T-helper 2 cell treated with Interferon-gamma antibody and Interleukin-4, amounts not matched to agents 5 μg/mL and 100 μg/mL, for 36 hours (primary cell): Measurements from ENCODE around the gene PHC1.
"Not testable (repeated sequence)": the region's sequence is repeated elsewhere in the genome, so short reads cannot be mapped to it uniquely, and the experiment has no call there.

Experiments used
- DNase-seq: peaks from one replicate; pipeline ENCODE4 v3.0.0; 2021; ENCODE audit warnings: low spot score
- H3K27ac Mint-ChIP-seq: one replicate; pipeline ENCODE4 v1.8.0; 2021; ENCODE audit warnings: mild to moderate bottlenecking, mixed read lengths
- H3K27me3 Mint-ChIP-seq: one replicate; pipeline ENCODE4 v1.8.0; 2021; ENCODE audit warnings: low read depth, mixed read lengths
- H3K36me3 Mint-ChIP-seq: one replicate; pipeline ENCODE4 v1.8.0; 2021; ENCODE audit warnings: low read depth, mixed read lengths
- H3K4me1 Mint-ChIP-seq: one replicate; pipeline ENCODE4 v1.8.0; 2021; ENCODE audit warnings: low read depth, mixed read lengths
- H3K4me3 Mint-ChIP-seq: one replicate; pipeline ENCODE4 v1.8.0; 2022; ENCODE audit warnings: mild to moderate bottlenecking, moderate library complexity, mixed read lengths
- H3K9me3 Mint-ChIP-seq: one replicate; pipeline ENCODE4 v1.8.0; 2021; ENCODE audit warnings: mixed read lengths

Gene PHC1

GRCh38 chr12:8917751-8918150, 3.4 kb downstream of the PHC1 start:
- Mint-ChIP-seq H3K27ac (no peak overlapping the region), H3K27me3 (peaks cover 13% of the 10 kb centered on the region), H3K4me3 (no peak overlapping the region), H3K4me1 (peaks cover 12% of the 10 kb centered on the region), H3K36me3 (no peaks in the 10 kb centered on the region), H3K9me3 (no peaks in the 10 kb centered on the region)
- DNase-seq: no peak

GRCh38 chr12:8919643-8920042, 5.3 kb downstream of the PHC1 start:
- not testable (repeated sequence) for H3K4me3 Mint-ChIP-seq, H3K27me3 Mint-ChIP-seq, H3K9me3 Mint-ChIP-seq, DNase-seq, H3K36me3 Mint-ChIP-seq, H3K4me1 Mint-ChIP-seq, H3K27ac Mint-ChIP-seq

- no peak for DNase-seq
- H3K27ac Mint-ChIP-seq: no peak overlapping the region
- no peak overlapping the region for H3K4me3 Mint-ChIP-seq
- H3K9me3 Mint-ChIP-seq: no peaks in the 10 kb centered on the region
- H3K4me1 Mint-ChIP-seq: no peaks in the 10 kb centered on the region
- no peaks in the 10 kb centered on the region for H3K36me3 Mint-ChIP-seq
- H3K27me3 Mint-ChIP-seq: no peaks in the 10 kb centered on the region
Observed at GRCh38 chr12:8922544-8922943, 8.2 kb downstream of the PHC1 start.

GRCh38 chr12:8930655-8931323, 16.5 kb downstream of the PHC1 start:
- not testable (repeated sequence) for H3K9me3 Mint-ChIP-seq, DNase-seq, H3K36me3 Mint-ChIP-seq, H3K4me1 Mint-ChIP-seq, H3K4me3 Mint-ChIP-seq, H3K27ac Mint-ChIP-seq, H3K27me3 Mint-ChIP-seq

GRCh38 chr12:8932464-8932863, 18.2 kb downstream of the PHC1 start:
- not testable (repeated sequence) for DNase-seq, H3K4me1 Mint-ChIP-seq, H3K4me3 Mint-ChIP-seq, H3K27ac Mint-ChIP-seq, H3K27me3 Mint-ChIP-seq, H3K9me3 Mint-ChIP-seq, H3K36me3 Mint-ChIP-seq

GRCh38 chr12:8934080-8934479, 19.8 kb downstream of the PHC1 start:
- not testable (repeated sequence) for H3K4me1 Mint-ChIP-seq, H3K27me3 Mint-ChIP-seq, DNase-seq, H3K27ac Mint-ChIP-seq, H3K4me3 Mint-ChIP-seq, H3K36me3 Mint-ChIP-seq, H3K9me3 Mint-ChIP-seq

GRCh38 chr12:8936735-8937134, 22.4 kb downstream of the PHC1 start:
- no peak for DNase-seq
- no peaks in the 10 kb centered on the region for H3K27me3 Mint-ChIP-seq
- H3K27ac Mint-ChIP-seq: no peak overlapping the region
- no peak overlapping the region for H3K4me3 Mint-ChIP-seq
- peaks cover 9% of the 10 kb centered on the region for H3K36me3 Mint-ChIP-seq
- no peaks in the 10 kb centered on the region for H3K9me3 Mint-ChIP-seq
- no peaks in the 10 kb centered on the region for H3K4me1 Mint-ChIP-seq

GRCh38 chr12:8937842-8938442, 23.6 kb downstream of the PHC1 start:
- not testable (repeated sequence) for H3K27ac Mint-ChIP-seq, H3K4me1 Mint-ChIP-seq, H3K9me3 Mint-ChIP-seq, DNase-seq, H3K27me3 Mint-ChIP-seq, H3K4me3 Mint-ChIP-seq
- H3K36me3 Mint-ChIP-seq: peaks cover 20% of the 10 kb centered on the region

GRCh38 chr12:8941691-8942478, 27.6 kb downstream of the PHC1 start:
- Mint-ChIP-seq H3K27me3 (no peaks in the 10 kb centered on the region), H3K36me3 (peaks cover 48% of the 10 kb centered on the region), H3K4me3 (no peak overlapping the region), H3K9me3 (no peaks in the 10 kb centered on the region), H3K27ac (no peak overlapping the region), H3K4me1 (peaks cover 9% of the 10 kb centered on the region)
- no peak for DNase-seq

- Mint-ChIP-seq H3K4me3 (no peak overlapping the region), H3K27ac (no peak overlapping the region), H3K36me3 (peaks cover 51% of the 10 kb centered on the region)
Observed at GRCh38 chr12:8943565-8944186, 29.4 kb downstream of the PHC1 start.

GRCh38 chr12:8946733-8947132, 32.4 kb downstream of the PHC1 start:
- Mint-ChIP-seq H3K27ac (peak overlapping the region; percentile 8), H3K9me3 (no peaks in the 10 kb centered on the region), H3K36me3 (peaks cover 54% of the 10 kb centered on the region), H3K4me1 (peaks cover 32% of the 10 kb centered on the region), H3K4me3 (peak overlapping the region; percentile 51), H3K27me3 (no peaks in the 10 kb centered on the region)
- DNase-seq: no peak

More at GRCh38 chr12:8943565-8944186, 29.4 kb downstream of the PHC1 start:
- DNase-seq: no peak
- Mint-ChIP-seq H3K4me1 (peaks cover 21% of the 10 kb centered on the region), H3K27me3 (no peaks in the 10 kb centered on the region), H3K9me3 (no peaks in the 10 kb centered on the region)

GRCh38 chr12:8947737-8948136, 33.4 kb downstream of the PHC1 start:
- Mint-ChIP-seq H3K4me1 (peaks cover 38% of the 10 kb centered on the region), H3K4me3 (peak overlapping the region; percentile 99), H3K36me3 (peaks cover 48% of the 10 kb centered on the region), H3K27me3 (no peaks in the 10 kb centered on the region), H3K27ac (no peak overlapping the region), H3K9me3 (peaks cover 3% of the 10 kb centered on the region)
- no peak for DNase-seq

GRCh38 chr12:8948701-8949341, 34.5 kb downstream of the PHC1 start:
- peaks cover 51% of the 10 kb centered on the region for H3K36me3 Mint-ChIP-seq
- DNase-seq: peak; percentile 10
- H3K27ac Mint-ChIP-seq: peak overlapping the region; percentile 89
- peak overlapping the region; percentile 99 for H3K4me3 Mint-ChIP-seq
- H3K9me3 Mint-ChIP-seq: peaks cover 10% of the 10 kb centered on the region
- peaks cover 49% of the 10 kb centered on the region for H3K4me1 Mint-ChIP-seq
- no peaks in the 10 kb centered on the region for H3K27me3 Mint-ChIP-seq
